Gastroesophageal sphincter (tissue), 4 donors: Measurements from ENCODE around the gene TMEM163. TPM values are rescaled to one million over a fixed set of nuclear protein-coding genes. Genes with fewer than 3 reads are reported as not detected.
"Not testable (repeated sequence)": the region's sequence is repeated elsewhere in the genome, so short reads cannot be mapped to it uniquely, and the experiment has no call there.

Experiments
- ATAC-seq: fragments of 150-250 bp; one replicate; pipeline ENCODE4 v1.9.1; 2016; ENCODE audit warnings: mild to moderate bottlenecking, moderate library complexity
- H3K27ac ChIP-seq, 4 donors: fragments of 200-600 bp; sonication (generic) in 3 of 4; 1 replicate in 3 of 4; 2 replicates in 1 of 4; pipeline ENCODE4 v1.5.1; 2016 to 2019
- H3K27me3 ChIP-seq: fragments of 200-600 bp; sonication (generic); one replicate; pipeline ENCODE4 v1.5.1; 2019
- H3K36me3 ChIP-seq, 2 donors: fragments of 200-600 bp; sonication (generic); one replicate each; pipeline ENCODE4 v1.5.1; 2019; ENCODE audit warnings: control low read depth in 1 of 2
- H3K4me1 ChIP-seq, 3 donors: fragments of 200-600 bp; sonication (generic); 1 replicate in 2 of 3; 2 replicates in 1 of 3; pipeline ENCODE4 v1.5.1; 2016 to 2019; ENCODE audit warnings: control low read depth in 2 of 3
- H3K4me3 ChIP-seq, 2 donors: fragments of 200-600 bp; sonication (generic); one replicate each; pipeline ENCODE4 v1.5.1; 2019; ENCODE audit warnings: mild to moderate bottlenecking in 1 of 2, moderate library complexity in 1 of 2
- H3K9me3 ChIP-seq, 3 donors: fragments of 200-600 bp; sonication (generic); one replicate each; pipeline ENCODE4 v1.5.1; 2017 to 2019; ENCODE audit warnings: control low read depth in 2 of 3
- CTCF ChIP-seq, 4 experiments: fragments of 200-600 bp in 2 of 4; fragments of 450-650 bp in 2 of 4; sonication (generic) in 1 of 4; IDR thresholded peaks; one replicate each; pipeline ENCODE4 v1.5.1; 2017 to 2019; ENCODE audit warnings: antibody characterized with exemption in 4 of 4, mild to moderate bottlenecking in 2 of 4, moderate library complexity in 2 of 4
- EP300 ChIP-seq: sonication (generic); formaldehyde crosslinking; IDR thresholded peaks from one replicate; pipeline ENCODE4 v1.6.1; 2017; ENCODE audit warnings: antibody characterized with exemption, mild to moderate bottlenecking
- POLR2A ChIP-seq, 2 donors: fragments of 450-650 bp; IDR thresholded peaks; one replicate each; pipeline ENCODE4 v1.6.1; 2017; ENCODE audit warnings: antibody characterized with exemption in 2 of 2, mild to moderate bottlenecking in 2 of 2, moderate library complexity in 1 of 2
- POLR2AphosphoS5 ChIP-seq: sonication (generic); formaldehyde crosslinking; IDR thresholded peaks from one replicate; pipeline ENCODE4 v1.6.1; 2017; ENCODE audit warnings: antibody characterized with exemption
- WGBS, 2 donors: methylation state at CpG; one replicate each; pipeline ENCODE4 v1.1.5; 2018; ENCODE audit warnings: low coverage in 1 of 2; 5-methylcytosine and 5-hydroxymethylcytosine counted together
- total RNA-seq, 4 donors: library from RNA; depleted of rRNA; stranded (reverse); fragments of >200 nt; gene quantifications; one replicate each; pipeline ENCODE4 v1.1.0, GENCODE V29; 2016

The TMEM163 gene
- total RNA-seq, 4 donors from 2014 or later, result 0.27 to 2.5 (median 0.60) TPM

DNA sequence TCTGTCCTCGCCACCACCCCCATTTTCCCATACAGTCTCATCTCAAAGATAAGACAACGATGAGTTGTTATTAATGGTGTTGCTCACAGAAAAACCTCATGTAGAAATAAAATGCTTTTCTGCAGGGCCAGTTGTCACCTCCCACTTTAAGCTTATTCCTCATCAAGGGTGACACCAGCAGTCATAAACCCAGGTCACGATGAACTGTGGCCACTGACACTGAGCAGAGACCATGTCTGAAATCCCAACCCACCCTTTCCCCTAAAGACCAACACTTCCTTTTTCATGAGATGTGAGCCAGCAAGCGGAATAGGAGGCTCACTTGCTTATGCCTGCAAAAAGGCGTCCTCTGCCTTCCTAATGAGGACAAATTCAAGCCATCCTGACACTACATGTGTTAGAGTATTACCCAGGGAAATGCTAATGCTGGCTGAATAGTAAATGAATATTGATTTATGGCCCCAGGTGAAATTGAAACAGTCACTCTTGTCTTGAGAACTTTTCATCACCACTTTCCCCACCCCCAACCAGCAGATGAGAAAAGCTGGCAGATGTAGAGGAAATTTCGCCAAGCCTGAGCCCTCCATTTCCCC, 236.6 kb downstream of the TMEM163 start:
- Histone ChIP-seq H3K4me3 (no peak overlapping the region), H3K36me3 (no peaks in the 10 kb centered on the region), H3K4me1 (no peaks in the 10 kb centered on the region), H3K27ac (no peak overlapping the region), H3K9me3 (no peaks in the 10 kb centered on the region), H3K27me3 (no peaks in the 10 kb centered on the region)
- WGBS, 2 donors, result 80 to 90% methylated on average over 2 to 6 of the region's 6 CpGs
- ATAC-seq, result no peak
- TF ChIP-seq CTCF (IDR thresholded peaks at IDR 0.05) (no peak), POLR2AphosphoS5 (no peak), POLR2A (IDR thresholded peaks at IDR 0.05) (no peak), EP300 (no peak)

DNA sequence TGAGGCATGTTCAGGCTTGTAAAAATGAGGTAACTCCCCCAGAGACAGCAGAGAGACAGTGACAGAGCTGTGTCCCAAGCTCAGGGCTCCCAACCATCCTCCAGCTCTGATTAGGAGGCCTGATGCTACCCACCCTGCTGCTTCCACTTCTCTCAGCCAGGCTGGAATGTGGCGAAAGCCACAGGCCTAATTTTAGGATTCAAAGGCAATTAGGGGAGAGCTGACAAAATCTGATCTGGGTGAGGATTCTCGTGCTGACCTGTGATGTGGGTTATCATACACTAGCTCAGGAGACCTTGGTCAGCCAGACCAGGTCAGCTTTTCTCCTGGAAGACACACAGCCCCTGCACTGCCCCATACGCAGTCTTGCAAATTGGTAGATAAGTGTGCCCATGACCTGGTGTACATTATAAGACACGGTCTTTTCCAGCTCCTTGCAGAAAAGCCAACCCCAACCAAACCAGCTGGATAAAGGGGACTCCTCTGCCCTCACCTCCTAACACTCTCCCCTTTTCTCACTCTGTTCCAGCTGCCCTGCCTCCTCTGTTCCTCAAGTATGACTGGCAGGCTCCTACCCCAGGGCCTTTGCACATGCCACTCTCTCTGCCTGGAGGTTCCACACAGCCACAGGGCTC, 239.0 kb downstream of the TMEM163 start:
- TF ChIP-seq CTCF (IDR thresholded peaks at IDR 0.05), result no peak
- no peak for TF ChIP-seq POLR2AphosphoS5
- no peak for TF ChIP-seq POLR2A (IDR thresholded peaks at IDR 0.05)
- no peak for TF ChIP-seq EP300
- Histone ChIP-seq H3K4me1 (no peaks in the 10 kb centered on the region), H3K4me3 (no peak overlapping the region), H3K27ac (no peak overlapping the region), H3K9me3 (no peaks in the 10 kb centered on the region), H3K36me3 (no peaks in the 10 kb centered on the region), H3K27me3 (no peaks in the 10 kb centered on the region)
- WGBS, 2 donors, result 48 to 80% methylated on average over 1 to 2 of the region's 4 CpGs
- no peak for ATAC-seq

GRCh38 chr2:134476982-134477381, 241.8 kb downstream of the TMEM163 start:
- not testable (repeated sequence) for H3K36me3 ChIP-seq, H3K4me3 ChIP-seq, H3K27ac ChIP-seq, ATAC-seq, H3K27me3 ChIP-seq, H3K4me1 ChIP-seq
- 74 to 78% methylated on average over 6 of the region's 8 CpGs for WGBS, 2 donors
- H3K9me3 ChIP-seq, result peaks cover 0 to 20% (median 0%) of the 10 kb centered on the region in 3 donors

DNA sequence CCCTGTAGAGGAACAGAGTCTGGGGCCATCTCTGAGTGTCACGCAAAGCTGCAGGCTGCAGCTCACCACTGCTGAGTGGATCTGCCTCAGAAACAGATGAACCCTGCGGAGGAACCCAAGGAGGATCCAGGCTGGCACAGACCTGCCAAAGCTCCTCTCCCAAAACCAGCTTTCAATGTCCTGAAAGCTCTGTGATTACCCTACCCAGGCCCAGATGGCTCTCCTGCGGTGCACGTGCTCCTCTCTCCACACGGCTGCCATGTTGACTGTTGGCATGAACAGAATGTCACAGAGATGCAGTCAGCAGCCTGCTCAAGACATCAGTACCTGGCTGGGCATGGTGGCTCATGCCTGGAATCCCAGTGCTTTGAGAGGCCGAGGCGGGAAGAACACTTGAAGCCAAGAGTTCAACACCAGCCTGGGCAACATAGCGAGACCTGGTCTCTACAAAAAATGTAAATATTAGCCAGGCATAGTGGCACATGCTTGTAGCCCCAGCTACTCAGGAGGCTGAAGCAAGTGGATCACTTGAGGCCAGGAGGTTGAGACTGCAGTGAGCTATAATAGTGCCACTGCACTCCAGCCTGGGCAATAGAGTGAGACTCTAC, 248.1 kb downstream of the TMEM163 start:
- H3K27ac ChIP-seq, result no peak overlapping the region
- no peaks in the 10 kb centered on the region for H3K36me3 ChIP-seq
- no peaks in the 10 kb centered on the region for H3K27me3 ChIP-seq
- no peak overlapping the region for H3K4me3 ChIP-seq
- TF ChIP-seq POLR2A (IDR thresholded peaks at IDR 0.05), result no peak
- TF ChIP-seq CTCF (IDR thresholded peaks at IDR 0.05), result no peak
- TF ChIP-seq EP300, result no peak
- no peak for TF ChIP-seq POLR2AphosphoS5
- ATAC-seq, result no peak
- no peaks in the 10 kb centered on the region for H3K4me1 ChIP-seq
- 100% methylated on average over 2 of the region's 8 CpGs; no CpG with 5 or more reads in 1 of the 2 donors for WGBS, 2 donors
- peaks cover 0 to 28% (median 0%) of the 10 kb centered on the region in 3 donors for H3K9me3 ChIP-seq

DNA sequence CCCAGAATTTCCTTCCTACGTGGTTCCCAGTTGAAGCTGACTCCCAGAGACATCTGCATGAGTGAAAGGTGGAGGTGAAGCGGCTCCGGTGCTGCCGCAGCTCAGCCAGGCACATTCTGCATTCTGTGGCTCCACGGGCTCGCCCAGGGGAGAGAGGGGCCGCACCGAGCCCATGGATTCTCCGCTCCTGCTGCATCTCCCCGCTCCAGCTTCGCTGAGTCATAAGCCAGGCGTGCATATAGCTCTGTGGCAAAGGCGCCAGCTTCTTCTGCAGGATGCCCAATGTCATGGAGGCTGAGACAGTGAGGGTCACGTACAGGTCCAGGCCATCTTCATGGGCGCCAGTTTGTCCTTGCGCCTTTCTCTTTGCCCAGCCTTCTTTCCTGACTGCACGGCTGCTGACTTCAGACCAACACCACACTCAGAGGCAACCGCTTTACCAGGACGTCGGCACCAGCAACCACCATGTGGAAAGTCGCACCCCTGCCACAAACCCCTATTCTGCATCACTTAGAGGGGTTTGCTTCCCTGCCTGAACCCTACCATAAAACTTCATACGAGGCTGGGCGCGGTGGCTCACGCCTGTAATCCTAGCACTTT, 249.2 kb downstream of the TMEM163 start:
- TF ChIP-seq EP300 (no peak), CTCF (IDR thresholded peaks at IDR 0.05) (no peak), POLR2A (IDR thresholded peaks at IDR 0.05) (no peak), POLR2AphosphoS5 (no peak)
- WGBS, 2 donors, result 80% methylated on average over 1 of the region's 25 CpGs; no CpG with 5 or more reads in 1 of the 2 donors
- no peak for ATAC-seq

More for the DNA sequence above, 249.2 kb downstream of the TMEM163 start:
- no peaks in the 10 kb centered on the region for H3K36me3 ChIP-seq
- no peak overlapping the region for H3K27ac ChIP-seq
- H3K9me3 ChIP-seq, result peaks cover 0 to 28% (median 0%) of the 10 kb centered on the region in 3 donors
- no peak overlapping the region for H3K4me3 ChIP-seq
- no peaks in the 10 kb centered on the region for H3K27me3 ChIP-seq
- H3K4me1 ChIP-seq, result no peaks in the 10 kb centered on the region
